Stimulated activated CD8-positive, alpha-beta memory T cell treated with anti-CD3 and anti-CD28 coated beads, Interleukin-4, amount 100 ng/mL, for 1 hour (primary cell): ENCODE measurements around the gene FASN.

Source experiments
- DNase-seq, 2 donors: peaks; one replicate each; pipeline ENCODE4 v3.0.0-alpha.2; 2020; ENCODE audit warnings: low read depth in 2 of 2, low spot score in 1 of 2

The FASN gene

GRCh38 chr17:82089723-82090548 lies 8.1 kb downstream of the FASN start:
- no peak for DNase-seq

GRCh38 chr17:82088838-82089722 lies 9.0 kb downstream of the FASN start:
- no peak for DNase-seq

- DNase-seq, result no peak
These were observed 9.8 kb downstream of the FASN start for GRCh38 chr17:82087961-82088837.

- DNase-seq, result no peak
These were observed 10.8 kb downstream of the FASN start for GRCh38 chr17:82086941-82087906.

GRCh38 chr17:82085931-82086764 lies 11.9 kb downstream of the FASN start:
- DNase-seq, result no peak

GRCh38 chr17:82085031-82085861 lies 12.8 kb downstream of the FASN start:
- DNase-seq, result no peak

- DNase-seq, result no peak
These were observed 13.5 kb downstream of the FASN start for GRCh38 chr17:82084373-82085030.

GRCh38 chr17:82083533-82084359 lies 14.3 kb downstream of the FASN start:
- no peak for DNase-seq

GRCh38 chr17:82083009-82083408 lies 15.0 kb downstream of the FASN start:
- DNase-seq, result no peak

- no peak for DNase-seq
These were observed 15.6 kb downstream of the FASN start for GRCh38 chr17:82082456-82082855.

GRCh38 chr17:82081966-82082365 lies 16.1 kb downstream of the FASN start:
- no peak for DNase-seq

GRCh38 chr17:82081546-82081945 lies 16.5 kb downstream of the FASN start:
- no peak for DNase-seq

- DNase-seq, result no peak
These were observed 17.1 kb downstream of the FASN start for GRCh38 chr17:82080789-82081464.

GRCh38 chr17:82080048-82080788 lies 17.8 kb downstream of the FASN start:
- DNase-seq, result no peak

GRCh38 chr17:82079001-82079677 lies 18.9 kb downstream of the FASN start:
- no peak for DNase-seq
